ENCODE data around the gene NLN.
A peak's percentile ranks its signal among the peaks of the same experiment; 100 is the strongest.
"Not testable (repeated sequence)": the region's sequence is repeated elsewhere in the genome, so short reads cannot be mapped to it uniquely, and the experiment has no call there.

Gene NLN

DNA sequence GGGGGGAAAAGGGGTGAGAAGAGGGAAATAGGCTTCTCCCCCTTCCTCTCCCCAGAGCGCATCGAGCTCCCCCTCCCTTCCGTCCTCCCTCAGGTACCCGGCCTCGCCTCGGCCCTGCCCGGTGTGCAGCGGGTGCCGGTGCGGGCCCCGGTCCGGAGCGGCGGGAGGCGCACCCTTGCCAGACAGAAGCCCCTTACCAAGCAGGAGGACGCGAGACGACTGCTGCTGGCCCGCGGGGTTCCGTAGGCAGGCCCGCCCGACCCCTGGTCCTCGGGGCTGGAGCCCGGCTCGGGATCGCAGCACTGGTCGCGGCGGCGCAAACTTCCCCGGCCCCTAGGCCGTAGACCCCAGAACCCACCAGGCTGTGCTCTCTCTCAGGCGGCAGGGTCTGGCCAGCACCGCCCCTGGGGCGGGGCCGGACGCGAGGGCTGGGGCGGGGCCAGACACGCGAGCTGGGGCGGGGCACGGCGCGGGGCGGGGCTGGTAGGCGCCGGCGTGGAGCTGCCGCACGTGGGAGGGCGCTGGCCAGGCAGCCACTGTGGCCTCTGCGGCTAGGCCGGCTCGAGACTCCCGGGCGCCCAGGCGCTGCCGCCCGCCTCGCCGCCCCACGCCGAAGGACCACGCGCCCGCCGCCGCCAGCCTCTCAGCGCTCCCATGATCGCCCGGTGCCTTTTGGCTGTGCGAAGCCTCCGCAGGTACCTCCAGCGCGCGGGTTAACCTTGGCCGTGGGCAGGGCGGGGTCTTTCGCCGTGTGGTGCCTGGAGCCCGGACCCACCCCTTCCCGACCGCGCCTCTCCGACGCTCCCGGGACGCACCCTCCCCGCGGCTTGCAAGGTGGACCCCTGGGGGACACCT lies at the start of gene NLN, which contains the start of gene SGTB:
Gene NLN, plus strand, starts transcription at position 486 of the 855 bp plus-strand sequence. Its CDS starts 169 bp downstream, at position 655.
Gene SGTB, minus strand, starts transcription at position 390 of the 855 bp plus-strand sequence. CDS start 1,302 bp downstream, outside the sequence.
- peak; percentile 54 to 83 (median 68) for DNase-seq (ENCODE audit: low read depth in 3 of 3, low spot score in 1 of 3)

DNA sequence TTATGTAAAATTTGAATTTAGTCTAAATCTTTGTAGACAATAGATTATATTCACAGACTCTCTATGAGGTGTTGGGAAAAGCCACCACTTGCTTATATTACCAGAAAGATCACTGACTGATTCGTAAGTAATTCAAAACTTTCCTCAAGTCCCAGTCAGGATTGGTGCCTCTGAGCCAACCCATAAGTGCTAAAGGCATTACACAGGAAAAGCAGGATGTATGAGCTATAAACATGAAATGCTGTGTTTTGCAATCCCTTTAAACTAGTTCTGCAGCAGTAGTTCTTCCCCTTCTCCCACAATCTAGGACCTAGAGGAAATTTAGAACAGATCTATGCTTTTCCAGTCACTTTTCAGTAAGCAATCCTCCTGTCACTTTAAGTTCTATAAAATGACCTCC lies 49.2 kb upstream of the NLN start:
- DNase-seq (ENCODE audit: low read depth in 3 of 3, low spot score in 1 of 3), result no peak

DNA sequence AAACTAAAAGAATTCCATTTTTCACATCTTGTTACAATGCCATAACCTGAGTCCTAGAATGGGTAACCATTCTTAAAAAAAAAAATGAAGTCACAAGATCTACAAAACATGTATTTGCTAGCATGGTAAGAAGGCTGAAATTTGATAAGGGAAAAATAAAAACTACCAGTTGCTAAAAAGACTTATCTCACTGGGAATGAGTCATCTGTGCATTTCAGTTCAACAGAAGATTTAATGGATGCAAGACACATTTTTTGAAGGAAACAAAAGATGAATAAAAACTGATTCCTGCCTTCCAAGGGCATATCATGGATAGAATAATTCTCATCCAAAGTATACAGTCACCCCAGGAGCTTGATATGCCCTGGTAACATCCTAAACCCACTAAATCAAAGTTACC lies 47.3 kb upstream of the NLN start:
- DNase-seq (ENCODE audit: low read depth in 3 of 3, low spot score in 1 of 3), result no peak

DNA sequence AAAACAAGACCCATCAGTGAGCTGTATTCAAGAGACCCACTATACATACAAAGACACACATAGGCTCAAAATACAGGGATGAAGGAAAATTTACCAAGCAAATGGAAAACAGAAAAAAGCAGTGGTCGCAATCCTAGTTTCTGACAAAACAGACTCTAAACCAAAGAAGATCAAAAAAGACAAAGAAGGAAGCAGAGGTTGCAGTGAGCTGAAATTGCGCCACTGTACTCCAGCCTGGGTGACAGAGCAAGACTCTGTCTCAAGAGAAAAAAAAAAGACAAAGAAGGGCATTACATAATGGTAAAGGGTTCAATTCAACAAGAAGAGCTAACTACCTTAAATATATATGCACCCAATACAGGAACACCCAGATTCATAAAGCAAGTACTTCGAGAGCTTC lies 45.9 kb upstream of the NLN start:
- not testable (repeated sequence) for DNase-seq (ENCODE audit: low read depth in 3 of 3, low spot score in 1 of 3)

GRCh38 chr5:65682148-65682547 lies 39.9 kb upstream of the NLN start:
- DNase-seq (ENCODE audit: low read depth in 3 of 3, low spot score in 1 of 3), result no peak

- no peak for DNase-seq (ENCODE audit: low read depth in 3 of 3, low spot score in 1 of 3)
Observed at GRCh38 chr5:65693121-65693520, 28.9 kb upstream of the NLN start.

DNA sequence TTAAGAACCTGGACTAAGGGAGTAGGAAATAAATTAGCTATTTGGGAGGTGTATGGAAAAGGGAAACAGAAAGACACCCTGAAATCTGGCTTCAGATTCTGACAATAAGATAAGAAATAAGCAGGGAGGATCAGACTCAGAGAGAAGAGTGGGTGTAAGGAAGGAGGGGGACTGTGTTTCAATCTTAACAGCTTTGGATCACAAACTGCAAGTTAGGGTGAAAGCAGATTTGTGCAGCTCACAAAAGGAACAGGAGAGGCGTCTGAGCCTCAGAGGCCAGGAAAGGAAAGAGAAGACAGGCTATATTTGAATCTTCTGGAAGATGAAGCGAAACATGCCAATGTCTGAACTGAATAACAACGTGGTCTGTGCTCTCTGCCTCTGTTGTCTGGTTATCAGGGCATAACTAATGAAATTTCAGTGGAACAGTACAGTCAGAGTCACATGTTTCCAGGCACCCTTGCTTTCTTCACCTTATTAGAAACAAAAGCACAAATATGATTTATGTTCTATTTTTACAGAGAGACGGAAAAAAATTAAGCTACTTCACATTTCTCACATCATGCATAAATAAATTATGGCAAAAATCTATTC lies 26.7 kb upstream of the NLN start:
- no peak for DNase-seq (ENCODE audit: low read depth in 3 of 3, low spot score in 1 of 3)

GRCh38 chr5:65695896-65696295 lies 26.1 kb upstream of the NLN start:
- no peak for DNase-seq (ENCODE audit: low read depth in 3 of 3, low spot score in 1 of 3)

GRCh38 chr5:65696892-65697291 lies 25.1 kb upstream of the NLN start:
- DNase-seq (ENCODE audit: low read depth in 3 of 3, low spot score in 1 of 3), result no peak

- no peak for DNase-seq (ENCODE audit: low read depth in 3 of 3, low spot score in 1 of 3)
Observed at GRCh38 chr5:65699338-65699737, 22.7 kb upstream of the NLN start.

- DNase-seq (ENCODE audit: low read depth in 3 of 3, low spot score in 1 of 3), result no peak
Observed at GRCh38 chr5:65702036-65702435, 20.0 kb upstream of the NLN start.

- no peak for DNase-seq (ENCODE audit: low read depth in 3 of 3, low spot score in 1 of 3)
Observed at GRCh38 chr5:65704621-65705239, 17.3 kb upstream of the NLN start.

- DNase-seq (ENCODE audit: low read depth in 3 of 3, low spot score in 1 of 3), result no peak
Observed at GRCh38 chr5:65707663-65708062, 14.3 kb upstream of the NLN start.

DNA sequence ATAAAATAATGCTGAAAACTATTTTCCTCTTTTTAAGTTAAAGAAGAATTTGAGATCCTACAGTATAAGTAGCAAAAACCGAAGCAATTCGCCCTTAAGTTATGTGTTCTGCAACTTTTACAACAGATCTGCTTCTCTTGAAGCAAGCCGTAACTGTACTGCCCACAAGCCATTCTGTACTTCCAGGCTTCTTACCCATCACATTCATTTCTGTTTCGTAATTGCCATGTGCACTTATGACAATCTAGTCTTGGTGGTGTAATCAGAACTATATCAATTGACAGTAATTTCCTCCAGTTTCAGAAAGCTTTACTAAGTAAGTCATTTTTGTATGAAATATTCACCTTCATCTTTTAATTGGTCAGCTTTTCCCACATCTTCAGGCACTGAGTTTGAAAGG lies 13.9 kb upstream of the NLN start:
- no peak for DNase-seq (ENCODE audit: low read depth in 3 of 3, low spot score in 1 of 3)

DNA sequence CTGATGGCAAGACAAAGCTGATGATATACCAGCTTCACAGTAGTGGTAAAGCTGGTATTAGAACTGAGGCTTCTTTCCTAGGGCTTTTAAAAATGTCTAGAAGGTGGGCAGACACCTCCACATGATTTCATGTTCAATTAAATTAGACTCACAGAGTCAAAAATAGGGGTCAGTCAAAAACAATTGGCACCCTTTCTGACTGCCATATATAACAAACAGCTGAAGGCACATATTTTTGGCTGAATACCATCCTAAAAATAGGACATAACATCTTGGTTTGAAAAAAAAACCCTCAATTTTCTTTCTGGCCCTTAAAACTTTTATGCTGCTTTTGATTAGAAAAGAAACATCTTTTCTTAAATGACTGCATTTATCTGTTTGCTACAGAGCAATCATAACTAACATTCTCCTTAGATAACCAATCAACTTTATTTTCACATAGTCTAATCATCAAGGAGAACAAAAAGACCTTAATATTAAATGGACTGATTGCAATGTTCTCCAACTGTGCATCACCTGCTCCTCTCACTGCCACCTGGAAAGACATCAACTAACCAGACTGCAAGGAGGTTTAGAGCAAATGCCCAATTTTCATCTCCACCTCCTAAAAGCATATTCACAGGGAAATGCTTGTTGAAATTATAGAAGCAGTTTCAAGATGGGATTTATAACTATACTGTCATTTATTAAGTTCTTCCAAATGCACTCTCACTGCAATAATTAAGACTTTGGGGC lies 3.3 kb upstream of the NLN start:
- no peak for DNase-seq (ENCODE audit: low read depth in 3 of 3, low spot score in 1 of 3)

- no peak for DNase-seq (ENCODE audit: low read depth in 3 of 3, low spot score in 1 of 3)
Observed at GRCh38 chr5:65721050-65721719, 820 bp upstream of the NLN start.

DNA sequence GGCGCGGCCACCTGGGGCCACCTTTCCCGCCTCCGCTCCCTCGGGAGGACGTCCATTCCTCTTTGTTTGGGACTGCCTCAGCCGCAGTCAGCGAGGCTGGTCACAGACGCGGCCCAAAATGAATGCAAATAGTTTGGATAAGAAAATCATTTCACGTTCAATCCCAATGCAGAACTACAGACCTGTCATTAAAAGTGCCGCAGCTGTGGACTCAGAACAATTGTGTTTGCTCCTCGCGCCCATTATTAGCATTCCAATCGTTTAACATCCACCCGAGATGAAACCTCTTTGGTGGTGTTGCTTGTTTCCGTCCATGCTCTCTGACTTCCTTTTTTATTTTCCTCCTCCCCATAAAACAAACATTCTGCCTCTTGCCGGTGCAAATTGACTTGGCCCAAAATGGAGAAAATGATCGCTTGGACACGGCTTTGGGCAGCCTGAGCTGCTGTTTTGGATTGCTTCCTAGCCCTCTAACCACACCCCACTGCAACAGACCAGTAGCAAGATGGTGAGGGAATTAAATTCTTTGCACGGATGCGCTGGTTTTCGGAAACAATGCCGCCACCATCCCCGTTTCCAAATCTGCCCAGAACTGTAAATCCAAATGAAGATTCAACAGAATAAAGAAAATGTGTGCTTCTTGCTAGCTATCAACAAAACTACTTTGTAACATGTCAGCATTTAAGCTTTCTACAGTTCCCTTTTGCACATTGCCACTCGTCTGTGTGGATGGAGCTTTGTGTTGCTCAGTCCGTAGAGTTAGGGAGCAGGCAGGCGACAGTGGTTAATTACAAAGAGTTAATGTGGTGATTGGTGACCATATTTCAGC lies 784 bp downstream of the NLN start:
- DNase-seq (ENCODE audit: low read depth in 3 of 3, low spot score in 1 of 3), result no peak

- DNase-seq (ENCODE audit: low read depth in 3 of 3, low spot score in 1 of 3), result no peak
Observed at GRCh38 chr5:65727491-65728156, 5.6 kb downstream of the NLN start.

- DNase-seq (ENCODE audit: low read depth in 3 of 3, low spot score in 1 of 3), result no peak
Observed at GRCh38 chr5:65728218-65728617, 6.2 kb downstream of the NLN start.

Measured in stimulated activated CD4-positive, alpha-beta T cell treated with anti-CD3 and anti-CD28 coated beads, TNF-alpha, amount 100 ng/mL, for 1 hour (primary cell).